Activated CD4-positive, alpha-beta memory T cell treated with anti-CD3 and anti-CD28 coated beads for 36 hours (primary cell): ENCODE measurements around the gene LUC7L2. TPM values are rescaled to one million over a fixed set of nuclear protein-coding genes. Genes with fewer than 3 reads are reported as not detected.
A peak's percentile ranks its signal among the peaks of the same experiment; 100 is the strongest.

Experiments
- CTCF ChIA-PET: fragments of 350-600 bp; sonication (Branson Sonifier 250); formaldehyde crosslinking; loops from one replicate; lab custom pipeline; 2021; ENCODE audit warnings: antibody characterized with exemption, inconsistent platforms; lab: Charles Lee
- POLR2A ChIA-PET: fragments of 350-600 bp; sonication (Branson Sonifier 250); formaldehyde crosslinking; loops from one replicate; lab custom pipeline; 2021; ENCODE audit warnings: antibody characterized with exemption; lab: Charles Lee
- DNase-seq: peaks from one replicate; pipeline ENCODE4 v3.0.0-alpha.2; 2020
- H3K27ac Mint-ChIP-seq: one replicate; pipeline ENCODE4 v1.8.0; 2021; ENCODE audit warnings: mixed read lengths
- H3K27me3 Mint-ChIP-seq: one replicate; pipeline ENCODE4 v1.8.0; 2021; ENCODE audit warnings: mixed read lengths
- H3K36me3 Mint-ChIP-seq: one replicate; pipeline ENCODE4 v1.8.0; 2021; ENCODE audit warnings: mixed read lengths
- H3K4me1 Mint-ChIP-seq: one replicate; pipeline ENCODE4 v1.8.0; 2021; ENCODE audit warnings: low read depth, mixed read lengths
- H3K4me3 Mint-ChIP-seq: one replicate; pipeline ENCODE4 v1.8.0; 2021; ENCODE audit warnings: mild to moderate bottlenecking, mixed read lengths
- H3K9me3 Mint-ChIP-seq: one replicate; pipeline ENCODE4 v1.8.0; 2021; ENCODE audit warnings: mixed read lengths
- intact Hi-C: fragments of 100-400 bp; cut with micrococcal nuclease; formaldehyde crosslinking; loops from one replicate; pipeline ENCODE4 v1.15.1; 2023
- total RNA-seq, 2 experiments: library from RNA; stranded (reverse); gene quantifications; one replicate each; pipeline ENCODE4 v1.2.3, GENCODE V29; 2021

The LUC7L2 gene
- total RNA-seq, 2 experiments from 2014 or later, result 105 to 114 TPM

GRCh38 chr7:139370301-139370942 is 10.7 kb downstream of the LUC7L2 start:
- Mint-ChIP-seq H3K36me3 (peaks cover 20% of the 10 kb centered on the region), H3K27me3 (no peaks in the 10 kb centered on the region), H3K4me3 (no peak overlapping the region), H3K9me3 (no peaks in the 10 kb centered on the region), H3K27ac (no peak overlapping the region), H3K4me1 (peaks cover 67% of the 10 kb centered on the region)
- no peak for DNase-seq
- POLR2A ChIA-PET, result interaction anchor here (0.6 to 1.8 kb wide), 3 partner anchors 8 to 276 kb away, joined by 3 to 6 read pairs (median 4); partner anchors contain the start of gene LUC7L2
- intact Hi-C loops, result no loop called here
- CTCF ChIA-PET, result interaction anchor here (0.7 to 0.9 kb wide), 2 partner anchors 64 to 235 kb away, joined by 3 read pairs; no protein-coding TSS in a partner anchor

- H3K4me3 Mint-ChIP-seq, result no peak overlapping the region
- intact Hi-C loops, result no loop called here
Observed at GRCh38 chr7:139370943-139371313, 11.2 kb downstream of the LUC7L2 start.

GRCh38 chr7:139374246-139374645 is 14.6 kb downstream of the LUC7L2 start:
- Mint-ChIP-seq H3K4me1 (peaks cover 53% of the 10 kb centered on the region), H3K36me3 (peaks cover 25% of the 10 kb centered on the region), H3K27me3 (no peaks in the 10 kb centered on the region), H3K4me3 (no peak overlapping the region), H3K27ac (no peak overlapping the region), H3K9me3 (no peaks in the 10 kb centered on the region)
- ChIA-PET CTCF (interaction anchor here (1.9 kb wide), 1 partner anchor 61 kb away, joined by 9 read pairs; no protein-coding TSS in a partner anchor), POLR2A (no interaction called here)
- DNase-seq, result no peak
- intact Hi-C loops, result no loop called here

More at GRCh38 chr7:139370943-139371313, 11.2 kb downstream of the LUC7L2 start:
- Mint-ChIP-seq H3K27ac (no peak overlapping the region), H3K9me3 (no peaks in the 10 kb centered on the region), H3K4me1 (peaks cover 67% of the 10 kb centered on the region), H3K36me3 (peaks cover 21% of the 10 kb centered on the region), H3K27me3 (no peaks in the 10 kb centered on the region)
- no peak for DNase-seq
- ChIA-PET CTCF (interaction anchor here (0.7 to 0.9 kb wide), 2 partner anchors 64 to 234 kb away, joined by 3 read pairs; no protein-coding TSS in a partner anchor), POLR2A (no interaction called here)

- CTCF ChIA-PET, result no interaction called here
- no peaks in the 10 kb centered on the region for H3K27me3 Mint-ChIP-seq
- H3K36me3 Mint-ChIP-seq, result peaks cover 24% of the 10 kb centered on the region
- no peak overlapping the region for H3K27ac Mint-ChIP-seq
- H3K4me1 Mint-ChIP-seq, result peaks cover 2% of the 10 kb centered on the region
- DNase-seq, result no peak
- no peak overlapping the region for H3K4me3 Mint-ChIP-seq
- POLR2A ChIA-PET, result interaction anchor here (0.9 kb wide), 1 partner anchor 40 kb away, joined by 3 read pairs; no protein-coding TSS in a partner anchor
- intact Hi-C loops, result no loop called here
- H3K9me3 Mint-ChIP-seq, result no peaks in the 10 kb centered on the region
Observed at GRCh38 chr7:139382439-139382838, 22.7 kb downstream of the LUC7L2 start.

- DNase-seq, result no peak
- Mint-ChIP-seq H3K36me3 (peaks cover 31% of the 10 kb centered on the region), H3K4me1 (peaks cover 4% of the 10 kb centered on the region), H3K9me3 (no peaks in the 10 kb centered on the region), H3K27me3 (no peaks in the 10 kb centered on the region), H3K27ac (no peak overlapping the region), H3K4me3 (no peak overlapping the region)
- intact Hi-C loops, result no loop called here
- POLR2A ChIA-PET, result no interaction called here
- CTCF ChIA-PET, result no interaction called here
Observed at GRCh38 chr7:139384611-139385010, 24.9 kb downstream of the LUC7L2 start.

- CTCF ChIA-PET, result no interaction called here
- peaks cover 36% of the 10 kb centered on the region for H3K36me3 Mint-ChIP-seq
Observed at GRCh38 chr7:139387594-139387993, 27.9 kb downstream of the LUC7L2 start.

GRCh38 chr7:139389091-139389490 is 29.4 kb downstream of the LUC7L2 start:
- CTCF ChIA-PET, result no interaction called here
- POLR2A ChIA-PET, result no interaction called here
- H3K4me1 Mint-ChIP-seq, result peaks cover 24% of the 10 kb centered on the region
- DNase-seq, result no peak
- H3K27me3 Mint-ChIP-seq, result no peaks in the 10 kb centered on the region
- no peaks in the 10 kb centered on the region for H3K9me3 Mint-ChIP-seq
- H3K27ac Mint-ChIP-seq, result no peak overlapping the region
- no peak overlapping the region for H3K4me3 Mint-ChIP-seq
- H3K36me3 Mint-ChIP-seq, result peaks cover 35% of the 10 kb centered on the region
- intact Hi-C loops, result no loop called here

More at GRCh38 chr7:139387594-139387993, 27.9 kb downstream of the LUC7L2 start:
- no peaks in the 10 kb centered on the region for H3K9me3 Mint-ChIP-seq
- H3K27ac Mint-ChIP-seq, result no peak overlapping the region
- no peaks in the 10 kb centered on the region for H3K27me3 Mint-ChIP-seq
- POLR2A ChIA-PET, result no interaction called here
- DNase-seq, result no peak
- intact Hi-C loops, result no loop called here
- no peak overlapping the region for H3K4me3 Mint-ChIP-seq
- peaks cover 15% of the 10 kb centered on the region for H3K4me1 Mint-ChIP-seq

- Mint-ChIP-seq H3K36me3 (peaks cover 40% of the 10 kb centered on the region), H3K27ac (no peak overlapping the region), H3K9me3 (no peaks in the 10 kb centered on the region), H3K27me3 (no peaks in the 10 kb centered on the region), H3K4me1 (peaks cover 31% of the 10 kb centered on the region), H3K4me3 (no peak overlapping the region)
- intact Hi-C loops, result no loop called here
- POLR2A ChIA-PET, result interaction anchor here (0.6 kb wide), 1 partner anchor 35 kb away, joined by 4 read pairs; no protein-coding TSS in a partner anchor
- no peak for DNase-seq
- CTCF ChIA-PET, result interaction anchor here (1.4 kb wide), 1 partner anchor 45 kb away, joined by 4 read pairs; no protein-coding TSS in a partner anchor
Observed at GRCh38 chr7:139389774-139390173, 30.1 kb downstream of the LUC7L2 start.

- H3K27me3 Mint-ChIP-seq, result no peaks in the 10 kb centered on the region
- intact Hi-C loops, result no loop called here
- ChIA-PET POLR2A (no interaction called here), CTCF (no interaction called here)
- peak overlapping the region; percentile 38 for H3K27ac Mint-ChIP-seq
- H3K9me3 Mint-ChIP-seq, result no peaks in the 10 kb centered on the region
- peaks cover 40% of the 10 kb centered on the region for H3K4me1 Mint-ChIP-seq
- no peak overlapping the region for H3K4me3 Mint-ChIP-seq
- H3K36me3 Mint-ChIP-seq, result peaks cover 45% of the 10 kb centered on the region
- DNase-seq, result no peak
Observed at GRCh38 chr7:139393621-139394211, 34.0 kb downstream of the LUC7L2 start.

- no peak overlapping the region for H3K4me3 Mint-ChIP-seq
- no peaks in the 10 kb centered on the region for H3K9me3 Mint-ChIP-seq
- intact Hi-C loops, result no loop called here
- POLR2A ChIA-PET, result no interaction called here
- peak overlapping the region; percentile 40 for H3K27ac Mint-ChIP-seq
- no peaks in the 10 kb centered on the region for H3K27me3 Mint-ChIP-seq
- DNase-seq, result no peak
- CTCF ChIA-PET, result interaction anchor here (2.0 kb wide), 1 partner anchor 40 kb away, joined by 10 read pairs; no protein-coding TSS in a partner anchor
- peaks cover 38% of the 10 kb centered on the region for H3K4me1 Mint-ChIP-seq
- H3K36me3 Mint-ChIP-seq, result peaks cover 40% of the 10 kb centered on the region
Observed at GRCh38 chr7:139394540-139394939, 34.8 kb downstream of the LUC7L2 start.

- no peak overlapping the region for H3K27ac Mint-ChIP-seq
- POLR2A ChIA-PET, result no interaction called here
- H3K4me1 Mint-ChIP-seq, result peaks cover 31% of the 10 kb centered on the region
- intact Hi-C loops, result no loop called here
- no peak overlapping the region for H3K4me3 Mint-ChIP-seq
- CTCF ChIA-PET, result no interaction called here
- no peaks in the 10 kb centered on the region for H3K27me3 Mint-ChIP-seq
- DNase-seq, result no peak
- peaks cover 36% of the 10 kb centered on the region for H3K36me3 Mint-ChIP-seq
- H3K9me3 Mint-ChIP-seq, result no peaks in the 10 kb centered on the region
Observed at GRCh38 chr7:139396323-139396951, 36.7 kb downstream of the LUC7L2 start.

GRCh38 chr7:139397192-139397591 is 37.5 kb downstream of the LUC7L2 start:
- peaks cover 36% of the 10 kb centered on the region for H3K36me3 Mint-ChIP-seq
- CTCF ChIA-PET, result no interaction called here
- no peaks in the 10 kb centered on the region for H3K27me3 Mint-ChIP-seq
- H3K27ac Mint-ChIP-seq, result no peak overlapping the region
- intact Hi-C loops, result no loop called here
- H3K4me1 Mint-ChIP-seq, result peaks cover 28% of the 10 kb centered on the region
- POLR2A ChIA-PET, result no interaction called here
- no peak for DNase-seq
- no peak overlapping the region for H3K4me3 Mint-ChIP-seq
- H3K9me3 Mint-ChIP-seq, result no peaks in the 10 kb centered on the region
